Fibroblast of the conjunctiva (primary cell): ENCODE results near the gene RPL36A.

Source experiments
- DNase-seq: peaks from one replicate; pipeline ENCODE4 v3.0.0-alpha.2; 2010; ENCODE audit warnings: low read depth

Gene RPL36A

GRCh38 chrX:101442085-101442484, 51.3 kb downstream of the RPL36A start:
- DNase-seq = no peak
